HG03066 (cell line): ENCODE data around the gene NUDT4B.
"Not testable (repeated sequence)": the region's sequence is repeated elsewhere in the genome, so short reads cannot be mapped to it uniquely, and the experiment has no call there.

Experiments
- ATAC-seq: cut with Tn5 transposase; IDR thresholded peaks from one replicate; pipeline ENCODE4 v1.9.1; 2021; ENCODE audit warnings: low read depth; ENCODE audit not compliant: unreplicated experiment

NUDT4B gene

GRCh38 chr1:148735538-148735937, 13.0 kb upstream of the NUDT4B start:
- ATAC-seq, result not testable (repeated sequence)

DNA sequence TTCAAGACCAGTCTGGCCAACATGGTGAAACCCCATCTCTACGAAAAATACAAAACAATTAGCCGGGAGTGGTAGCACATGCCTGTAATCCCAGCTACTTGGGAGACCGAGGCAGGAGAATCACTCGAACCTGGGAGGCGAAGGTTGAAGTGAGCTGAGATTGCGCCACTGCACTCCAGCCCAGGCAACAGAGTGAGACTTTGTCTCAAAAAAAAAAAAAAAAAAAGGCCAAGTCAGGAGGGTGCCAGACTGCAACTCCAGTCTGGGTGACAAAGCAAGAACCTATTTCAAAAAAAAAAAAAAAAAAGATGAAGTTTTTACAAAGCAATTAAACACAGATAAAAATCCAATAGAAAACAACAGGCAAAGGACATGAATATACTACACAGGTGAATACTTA, 9.9 kb upstream of the NUDT4B start:
- not testable (repeated sequence) for ATAC-seq

- ATAC-seq, result not testable (repeated sequence)
These were observed 5.4 kb upstream of the NUDT4B start for GRCh38 chr1:148743200-148743599.

DNA sequence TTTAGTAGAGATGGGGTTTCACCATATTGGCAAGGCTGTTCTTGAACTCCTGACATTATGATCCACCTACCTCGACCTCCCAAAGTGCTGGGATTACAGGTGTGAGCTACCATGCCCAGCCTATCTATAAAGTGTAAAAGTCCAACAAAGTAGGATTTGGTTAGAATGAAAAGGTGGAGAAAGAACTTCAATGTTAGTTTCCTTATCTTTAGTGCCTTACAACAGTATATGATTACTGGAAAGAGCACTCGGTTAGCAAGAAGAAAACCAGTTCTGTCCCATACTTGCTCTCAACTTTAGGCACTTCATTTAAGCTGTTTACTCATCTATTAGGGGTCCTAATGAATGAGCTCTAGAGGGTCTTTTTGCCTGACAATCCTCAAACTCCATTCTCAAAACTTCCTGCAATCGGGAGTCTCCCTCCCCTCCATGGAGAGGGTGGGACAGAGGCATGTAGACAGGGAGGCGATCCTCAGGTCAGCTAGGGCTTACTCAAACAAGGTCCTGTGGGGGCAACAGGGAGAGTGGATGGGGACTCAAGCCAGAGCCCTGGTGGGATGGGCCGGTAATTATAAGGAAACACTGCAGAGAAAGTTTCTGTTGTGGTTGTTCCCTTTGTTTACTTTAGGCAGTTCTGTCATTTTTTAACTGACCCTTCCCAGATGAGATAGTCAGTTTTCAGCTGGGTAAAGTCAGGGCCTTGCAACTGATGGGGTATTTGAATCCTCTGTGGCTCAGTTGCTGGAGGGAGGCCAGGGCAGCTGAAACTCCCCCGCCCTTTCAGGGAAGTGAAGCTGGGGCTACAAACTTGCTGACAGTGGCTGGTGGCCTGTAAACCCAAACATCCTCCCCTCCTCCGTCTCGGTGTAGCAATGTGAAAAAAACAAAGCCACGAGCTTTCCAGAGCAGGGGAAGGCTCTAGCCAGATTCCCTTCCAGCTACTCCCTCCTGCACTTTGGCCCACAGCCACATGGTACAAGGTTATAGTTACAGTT, 4.6 kb upstream of the NUDT4B start:
- peak; percentile 67 for ATAC-seq

- peak; percentile 78 for ATAC-seq
These were observed 734 bp downstream of the NUDT4B start for GRCh38 chr1:148749335-148749681.

- ATAC-seq, result not testable (repeated sequence)
These were observed 7.7 kb downstream of the NUDT4B start for GRCh38 chr1:148756231-148756630.

- ATAC-seq, result not testable (repeated sequence)
These were observed 8.9 kb downstream of the NUDT4B start for GRCh38 chr1:148757446-148757845.

DNA sequence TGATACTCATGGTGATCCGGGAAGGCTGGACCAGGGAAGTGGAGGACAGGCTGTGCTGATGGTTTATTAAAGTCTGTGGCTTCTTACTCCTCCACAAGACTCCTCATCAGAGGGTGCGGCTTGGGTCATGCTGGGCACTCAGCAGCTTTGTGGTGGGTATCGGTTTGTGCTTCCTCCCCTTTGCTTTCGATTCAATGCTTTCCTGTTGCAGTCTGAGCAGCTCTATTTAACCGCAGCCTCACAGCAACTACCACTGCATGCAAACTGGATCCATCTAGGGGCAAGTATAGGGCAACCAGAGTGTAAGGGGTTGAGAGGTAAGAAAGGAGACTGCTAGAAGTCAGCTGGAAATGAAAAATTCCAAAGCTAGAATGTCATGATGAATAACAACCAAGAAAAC, 9.8 kb downstream of the NUDT4B start:
- ATAC-seq, result peak; percentile 97

- ATAC-seq, result not testable (repeated sequence)
These were observed 10.4 kb downstream of the NUDT4B start for GRCh38 chr1:148758925-148759324.

GRCh38 chr1:148759749-148760148, 11.2 kb downstream of the NUDT4B start:
- ATAC-seq, result not testable (repeated sequence)

GRCh38 chr1:148760206-148760605, 11.6 kb downstream of the NUDT4B start:
- ATAC-seq, result not testable (repeated sequence)

GRCh38 chr1:148761360-148761759, 12.8 kb downstream of the NUDT4B start:
- ATAC-seq, result not testable (repeated sequence)

DNA sequence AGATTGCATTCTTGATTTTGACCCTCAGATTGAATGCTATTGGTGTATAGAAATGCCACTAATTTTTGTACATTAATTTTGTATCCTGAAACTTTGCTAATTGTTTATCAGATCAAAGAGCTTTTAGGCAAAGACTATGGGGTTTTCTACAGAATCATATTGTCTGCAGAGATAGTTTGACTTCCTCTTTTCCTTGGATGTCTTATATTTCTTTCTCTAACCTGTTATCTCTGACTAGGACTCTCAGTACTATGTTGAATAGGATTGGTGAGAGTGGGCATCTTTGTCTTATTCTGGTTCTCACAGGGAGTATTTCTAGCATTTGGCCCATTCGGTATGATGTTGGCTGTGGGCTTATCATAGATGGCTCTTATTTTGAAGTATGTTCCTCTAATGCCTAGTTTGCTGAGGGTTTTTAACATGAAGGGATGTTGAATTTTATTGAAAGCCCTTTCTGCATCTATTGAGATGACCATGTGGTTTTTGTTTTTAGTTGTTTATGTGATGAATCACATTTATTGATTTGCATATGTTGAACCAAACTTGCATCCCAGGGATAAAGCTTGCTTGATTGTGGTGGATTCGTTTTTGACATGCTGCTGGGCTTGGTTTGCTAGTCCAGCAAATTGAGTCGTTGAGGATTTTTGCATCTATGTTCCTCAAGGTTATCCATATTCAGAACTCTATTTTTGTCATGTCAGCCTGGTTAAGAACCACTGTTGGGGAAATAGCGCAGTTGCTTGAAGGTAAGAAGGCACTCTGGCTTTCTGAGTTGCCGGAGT, 16.9 kb downstream of the NUDT4B start:
- ATAC-seq, result not testable (repeated sequence)

GRCh38 chr1:148768541-148768940, 20.0 kb downstream of the NUDT4B start:
- ATAC-seq, result not testable (repeated sequence)

GRCh38 chr1:148769495-148769894, 20.9 kb downstream of the NUDT4B start:
- ATAC-seq, result not testable (repeated sequence)

- not testable (repeated sequence) for ATAC-seq
These were observed 25.1 kb downstream of the NUDT4B start for GRCh38 chr1:148773690-148774089.

DNA sequence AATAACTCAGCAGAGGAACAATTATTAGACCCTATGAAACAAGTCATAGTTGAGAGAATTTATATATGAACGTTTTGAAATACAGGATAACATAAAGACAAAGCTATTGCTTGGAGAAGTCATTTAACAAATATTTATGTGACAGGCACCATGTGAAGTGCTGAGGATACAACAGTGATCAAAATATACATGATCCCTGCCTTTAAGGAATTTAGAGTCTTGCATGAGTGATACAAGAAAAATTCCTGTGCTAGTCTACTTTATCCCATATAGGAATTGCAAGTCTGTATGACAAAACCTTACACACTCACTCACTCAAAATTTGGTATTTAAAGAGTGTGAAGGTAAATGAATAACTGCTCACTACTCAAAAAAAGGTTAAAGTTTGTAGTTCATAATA, 25.5 kb downstream of the NUDT4B start:
- not testable (repeated sequence) for ATAC-seq

GRCh38 chr1:148775263-148775662, 26.7 kb downstream of the NUDT4B start:
- not testable (repeated sequence) for ATAC-seq

- not testable (repeated sequence) for ATAC-seq
These were observed 29.1 kb downstream of the NUDT4B start for GRCh38 chr1:148777649-148778048.

DNA sequence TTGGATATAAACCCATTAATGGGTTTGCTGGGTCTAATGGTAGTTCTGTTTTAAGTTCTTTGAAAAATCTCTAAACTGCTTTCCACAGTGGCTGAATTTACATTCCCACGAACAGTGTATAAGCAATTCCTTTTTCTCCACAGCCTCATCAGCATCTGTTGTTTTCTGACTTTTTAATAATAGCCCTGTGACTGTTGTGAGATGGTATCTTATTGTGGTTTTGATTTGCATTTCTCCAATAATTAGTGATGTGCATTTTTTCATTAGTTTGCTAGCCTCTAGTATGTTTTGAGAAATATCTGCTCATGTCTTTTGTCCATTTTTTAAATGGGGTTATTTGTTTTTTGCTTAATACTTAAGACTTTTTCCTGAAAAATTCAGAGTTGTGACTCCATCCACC, 31.8 kb downstream of the NUDT4B start:
- not testable (repeated sequence) for ATAC-seq

- not testable (repeated sequence) for ATAC-seq
These were observed 43.0 kb downstream of the NUDT4B start for GRCh38 chr1:148791543-148792099.
